Natural killer cell (primary cell): ENCODE results near the gene ERBB4. TPM values are rescaled to one million over a fixed set of nuclear protein-coding genes. Genes with fewer than 3 reads are reported as not detected.

ENCODE experiments used
- ATAC-seq, 3 donors: fragments of 150-1000 bp in 2 of 3; fragments of 200-7000 bp in 1 of 3; cut with Tn5 transposase; 1 replicate in 1 of 3; 2 replicates in 2 of 3; pipeline ENCODE4 v1.10.0; 2021; ENCODE audit warnings: mild to moderate bottlenecking in 2 of 3, moderate library complexity in 2 of 3
- DNase-seq, 2 donors: peaks; one replicate each; pipeline versions ENCODE4 v3.0.0 to v3.0.0-alpha.2; 2013 to 2021; ENCODE audit warnings: mixed read lengths in 1 of 2
- H3K27ac ChIP-seq: one replicate; pipeline ENCODE4 v1.5.1; 2013; ENCODE audit warnings: mild to moderate bottlenecking, low read length
- H3K27me3 ChIP-seq: one replicate; pipeline ENCODE4 v1.6.1; 2013; ENCODE audit warnings: low read length; ENCODE audit not compliant: control insufficient read depth, insufficient read depth
- H3K36me3 ChIP-seq: one replicate; pipeline ENCODE4 v1.6.1; 2013; ENCODE audit warnings: low read length; ENCODE audit not compliant: control insufficient read depth, insufficient read depth
- H3K4me1 ChIP-seq: one replicate; pipeline ENCODE4 v1.6.1; 2013; ENCODE audit warnings: low read length; ENCODE audit not compliant: control insufficient read depth, insufficient read depth
- H3K4me3 ChIP-seq: one replicate; pipeline ENCODE4 v1.5.1; 2013; ENCODE audit warnings: low read length
- H3K9me3 ChIP-seq: one replicate; pipeline ENCODE4 v1.6.1; 2013; ENCODE audit warnings: low read length; ENCODE audit not compliant: control insufficient read depth, insufficient read depth
- H3K27ac Mint-ChIP-seq, 2 donors: one replicate each; pipeline ENCODE4 v1.8.0; 2022; ENCODE audit warnings: mild to moderate bottlenecking in 2 of 2, mixed read lengths in 2 of 2, moderate library complexity in 1 of 2
- H3K27me3 Mint-ChIP-seq, 2 donors: one replicate each; pipeline ENCODE4 v1.8.0; 2022; ENCODE audit warnings: low read depth in 2 of 2, mixed read lengths in 2 of 2
- H3K36me3 Mint-ChIP-seq: one replicate; pipeline ENCODE4 v1.8.0; 2022; ENCODE audit warnings: mixed read lengths
- H3K4me1 Mint-ChIP-seq, 2 donors: one replicate each; pipeline ENCODE4 v1.8.0; 2022; ENCODE audit warnings: mixed read lengths in 2 of 2
- H3K4me3 Mint-ChIP-seq: one replicate; pipeline ENCODE4 v1.8.0; 2022; ENCODE audit warnings: mild to moderate bottlenecking, moderate library complexity, mixed read lengths
- H3K9me3 Mint-ChIP-seq, 2 donors: one replicate each; pipeline ENCODE4 v1.8.0; 2022; ENCODE audit warnings: mixed read lengths in 2 of 2
- CTCF ChIP-seq: fragments of 200-600 bp; IDR thresholded peaks from one replicate; pipeline ENCODE4 v1.8.0; 2022; ENCODE audit warnings: antibody characterized with exemption
- WGBS: methylation state at CpG from one replicate; pipeline ENCODE4 v1.1.7; 2013; ENCODE audit warnings: missing lambda C conversion rate; ENCODE audit not compliant: insufficient coverage; 5-methylcytosine and 5-hydroxymethylcytosine counted together
- intact Hi-C: fragments of 100-400 bp; cut with micrococcal nuclease; formaldehyde crosslinking; loops from one replicate; pipeline ENCODE4 v1.14.2; 2022
- total RNA-seq, 4 donors: library from RNA; stranded (reverse); fragments of 120-200 nt in 1 of 4; gene quantifications; one replicate each; pipeline versions ENCODE4 v1.2.3 to v1.2.4, GENCODE V29; 2013 to 2022

ERBB4 gene
- total RNA-seq, 3 donors from 2014 or later (not counting 1 experiment from before 2014, with no cell fraction given), result 0.08 TPM; not detected in 2

DNA sequence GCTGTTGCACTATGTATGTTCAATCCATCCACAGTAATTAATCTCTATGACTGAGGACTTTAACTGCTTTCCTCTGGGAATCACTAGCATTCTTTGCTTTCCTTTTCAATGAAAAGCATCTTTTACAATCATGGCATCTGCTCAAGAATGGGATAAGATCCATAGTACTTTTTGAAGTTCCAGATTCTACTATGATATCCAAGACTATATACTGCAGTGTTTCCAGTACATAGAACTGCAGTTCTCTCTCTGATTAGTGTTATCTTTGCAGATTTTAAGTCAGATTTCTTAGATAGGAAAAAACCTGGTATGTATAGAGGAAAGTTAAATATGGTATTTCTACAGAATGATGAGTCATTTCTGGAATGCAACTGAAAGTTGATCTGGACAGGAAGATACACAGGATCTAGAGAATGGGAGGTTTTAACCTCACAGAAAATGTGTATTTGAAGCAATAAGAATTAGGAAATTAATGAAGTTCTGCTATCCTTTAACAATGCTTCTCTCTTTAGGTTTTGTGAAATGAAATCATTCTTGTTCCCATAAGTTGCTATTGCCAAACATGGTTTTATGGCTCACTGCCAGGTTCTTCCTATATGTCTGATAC is 670.7 kb downstream of the ERBB4 start:
- peaks cover 3% of the 10 kb centered on the region for H3K9me3 ChIP-seq
- ATAC-seq (no peak), DNase-seq (no peak)
- Mint-ChIP-seq H3K27me3 (no peaks in the 10 kb centered on the region), H3K9me3 (peaks cover 2 to 5% of the 10 kb centered on the region in 2 donors), H3K4me1 (no peaks in the 10 kb centered on the region), H3K4me3 (no peak overlapping the region), H3K36me3 (no peaks in the 10 kb centered on the region), H3K27ac (no peak overlapping the region)
- no peak for TF ChIP-seq CTCF
- no peak overlapping the region for H3K4me3 ChIP-seq
- intact Hi-C loops, result no loop called here
- H3K4me1 ChIP-seq, result no peaks in the 10 kb centered on the region
- no peaks in the 10 kb centered on the region for H3K27me3 ChIP-seq
- no peaks in the 10 kb centered on the region for H3K36me3 ChIP-seq
- no peak overlapping the region for H3K27ac ChIP-seq

DNA sequence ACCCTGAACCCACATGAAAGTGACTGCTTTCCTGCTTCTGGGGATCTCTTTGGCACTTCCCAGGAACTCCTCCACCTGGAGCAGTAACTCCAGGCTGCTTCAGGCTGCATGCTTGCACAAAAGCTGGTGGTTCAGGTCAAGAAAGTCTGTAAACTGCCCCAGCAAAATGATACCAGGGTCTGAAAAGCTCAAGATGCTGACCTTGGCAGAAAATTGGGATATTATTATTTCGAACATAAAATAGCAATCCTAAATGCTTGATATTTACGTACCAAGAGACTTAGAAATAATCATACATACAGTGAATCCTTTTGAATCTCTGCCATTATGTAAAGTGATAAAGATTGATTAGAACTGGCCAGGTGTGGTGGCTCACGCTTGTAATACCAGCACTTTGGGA is 674.3 kb downstream of the ERBB4 start:
- DNase-seq (no peak), ATAC-seq (no peak)
- H3K36me3 Mint-ChIP-seq, result no peaks in the 10 kb centered on the region
- no peak for TF ChIP-seq CTCF
- no peak overlapping the region for H3K27ac ChIP-seq
- H3K9me3 Mint-ChIP-seq, result peaks cover 2 to 3% of the 10 kb centered on the region in 2 donors
- H3K9me3 ChIP-seq, result peaks cover 6% of the 10 kb centered on the region
- intact Hi-C loops, result no loop called here
- no peak overlapping the region for H3K4me3 Mint-ChIP-seq
- H3K27ac Mint-ChIP-seq, result no peak overlapping the region
- no peaks in the 10 kb centered on the region for H3K4me1 Mint-ChIP-seq
- WGBS, result 88% methylated on average over 2 of the region's 3 CpGs
- no peaks in the 10 kb centered on the region for H3K27me3 ChIP-seq
- H3K27me3 Mint-ChIP-seq, result no peaks in the 10 kb centered on the region
- H3K4me1 ChIP-seq, result no peaks in the 10 kb centered on the region
- no peak overlapping the region for H3K4me3 ChIP-seq
- H3K36me3 ChIP-seq, result no peaks in the 10 kb centered on the region

- Mint-ChIP-seq H3K4me1 (no peaks in the 10 kb centered on the region), H3K36me3 (no peaks in the 10 kb centered on the region), H3K9me3 (peaks cover 4 to 7% of the 10 kb centered on the region in 2 donors), H3K27me3 (no peaks in the 10 kb centered on the region), H3K27ac (no peak overlapping the region), H3K4me3 (no peak overlapping the region)
- peaks cover 6% of the 10 kb centered on the region for H3K9me3 ChIP-seq
- no peaks in the 10 kb centered on the region for H3K36me3 ChIP-seq
- intact Hi-C loops, result no loop called here
- DNase-seq, result no peak
- no peak overlapping the region for H3K4me3 ChIP-seq
- no peak for ATAC-seq
- no peak overlapping the region for H3K27ac ChIP-seq
- no peaks in the 10 kb centered on the region for H3K27me3 ChIP-seq
- TF ChIP-seq CTCF, result no peak
- no peaks in the 10 kb centered on the region for H3K4me1 ChIP-seq
Measured at GRCh38 chr2:211860224-211860623, 678.4 kb downstream of the ERBB4 start.

- no peak for TF ChIP-seq CTCF
- Histone ChIP-seq H3K36me3 (no peaks in the 10 kb centered on the region), H3K27me3 (no peaks in the 10 kb centered on the region), H3K27ac (no peak overlapping the region), H3K4me3 (no peak overlapping the region), H3K9me3 (no peaks in the 10 kb centered on the region), H3K4me1 (no peaks in the 10 kb centered on the region)
- H3K27me3 Mint-ChIP-seq, result no peaks in the 10 kb centered on the region
- no peaks in the 10 kb centered on the region for H3K36me3 Mint-ChIP-seq
- DNase-seq, result no peak
- H3K9me3 Mint-ChIP-seq, result peaks cover 7 to 11% of the 10 kb centered on the region in 2 donors
- intact Hi-C loops, result no loop called here
- no peak overlapping the region for H3K27ac Mint-ChIP-seq
- WGBS, result 100% methylated on average over 2 of the region's 3 CpGs
- ATAC-seq, result no peak
- H3K4me1 Mint-ChIP-seq, result no peaks in the 10 kb centered on the region
- no peak overlapping the region for H3K4me3 Mint-ChIP-seq
Measured at GRCh38 chr2:211854832-211855231, 683.8 kb downstream of the ERBB4 start.
